IMR-90 (cell line): Measurements from ENCODE around the gene MICOS13. TPM values are rescaled to one million over a fixed set of nuclear protein-coding genes. Genes with fewer than 3 reads are reported as not detected.

Source experiments
- ATAC-seq: fragments of 200-7000 bp; cut with Tn5 transposase; 2 replicates; pipeline ENCODE4 v1.9.1; 2020; ENCODE audit warnings: low read depth, mild to moderate bottlenecking, moderate library complexity
- BruUV-seq: library from RNA; stranded (reverse); fragments of 400-500 nt; replicated peaks from 2 replicates; lab custom pipeline; 2021; lab: Mats Ljungman, UMichigan
- CTCF ChIA-PET: fragments of 300-600 bp; formaldehyde crosslinking; extraction: SDS; loops from one replicate; lab custom pipeline; 2021; ENCODE audit warnings: antibody characterized with exemption; lab: Yijun Ruan, JAX
- POLR2A ChIA-PET: fragments of 300-600 bp; sonication (Branson Sonifier 250); formaldehyde crosslinking; loops from one replicate; lab custom pipeline; 2022; ENCODE audit warnings: antibody characterized with exemption; ENCODE audit not compliant: unreplicated experiment; lab: Charles Lee
- DNase-seq: peaks from one replicate; pipeline ENCODE4 v3.0.0; 2013
- H2AFZ ChIP-seq: replicated peaks from 2 replicates; pipeline ENCODE3; 2013; ENCODE audit warnings: low read length, mild to moderate bottlenecking; ENCODE audit not compliant: poor library complexity
- H2AK5ac ChIP-seq: 2 replicates; pipeline ENCODE4 v1.6.1; 2013; ENCODE audit warnings: low read depth, low read length, inconsistent platforms
- H2AK9ac ChIP-seq: replicated peaks from 2 replicates; pipeline ENCODE3; 2013; ENCODE audit warnings: mild to moderate bottlenecking, low read depth, low read length, moderate library complexity; ENCODE audit not compliant: poor library complexity
- H2BK120ac ChIP-seq: 2 replicates; pipeline ENCODE4 v1.6.1; 2013; ENCODE audit warnings: low read depth, low read length, inconsistent platforms
- H2BK15ac ChIP-seq: 3 replicates; pipeline ENCODE4 v1.6.1; 2013; ENCODE audit warnings: low read depth, low read length, inconsistent platforms
- H2BK20ac ChIP-seq: 2 replicates; pipeline ENCODE4 v1.6.1; 2013; ENCODE audit warnings: low read depth, mild to moderate bottlenecking, inconsistent platforms, low read length, moderate library complexity
- H2BK5ac ChIP-seq: 2 replicates; pipeline ENCODE4 v1.6.1; 2013; ENCODE audit warnings: mild to moderate bottlenecking, low read depth, low read length, inconsistent platforms; ENCODE audit not compliant: poor library complexity, severe bottlenecking
- H3K14ac ChIP-seq: replicated peaks from 2 replicates; pipeline ENCODE4 v1.6.1; 2013; ENCODE audit warnings: low read depth, low read length, inconsistent platforms
- H3K18ac ChIP-seq: 2 replicates; pipeline ENCODE4 v1.6.1; 2013; ENCODE audit warnings: low read depth, low read length, control low read depth
- H3K23ac ChIP-seq: 2 replicates; pipeline ENCODE4 v1.6.1; 2013; ENCODE audit warnings: low read depth, low read length, inconsistent platforms
- H3K27ac ChIP-seq: 2 replicates; pipeline ENCODE4 v1.5.1; 2013; ENCODE audit warnings: mild to moderate bottlenecking, control low read depth, low read length; ENCODE audit not compliant: insufficient read depth
- H3K27me3 ChIP-seq: 2 replicates; pipeline ENCODE4 v1.6.1; 2013; ENCODE audit warnings: low read length; ENCODE audit not compliant: control insufficient read depth, insufficient read depth
- H3K36me3 ChIP-seq: 2 replicates; pipeline ENCODE4 v1.6.1; 2013; ENCODE audit warnings: low read length, mixed read lengths; ENCODE audit not compliant: control insufficient read depth, insufficient read depth
- H3K4ac ChIP-seq: 2 replicates; pipeline ENCODE4 v1.6.1; 2013; ENCODE audit warnings: low read depth, low read length, inconsistent platforms
- H3K4me1 ChIP-seq: 2 replicates; pipeline ENCODE4 v1.6.1; 2013; ENCODE audit warnings: low read length, mixed read lengths; ENCODE audit not compliant: control insufficient read depth, insufficient read depth
- H3K4me2 ChIP-seq: 2 replicates; pipeline ENCODE4 v1.6.1; 2013; ENCODE audit warnings: low read depth, mild to moderate bottlenecking, control low read depth, low read length, moderate library complexity
- H3K4me3 ChIP-seq: 2 replicates; pipeline ENCODE4 v1.5.1; 2013; ENCODE audit warnings: low read depth, mild to moderate bottlenecking, control low read depth, low read length, moderate library complexity; ENCODE audit not compliant: insufficient read depth
- H3K56ac ChIP-seq: 2 replicates; pipeline ENCODE4 v1.6.1; 2013; ENCODE audit warnings: low read length, inconsistent platforms; ENCODE audit not compliant: insufficient read depth; ENCODE audit errors: extremely low read depth
- H3K79me1 ChIP-seq, 2 experiments: 2 replicates each; pipeline ENCODE4 v1.6.1; 2013; ENCODE audit warnings: low read length in 2 of 2, inconsistent platforms in 1 of 2, low read depth in 1 of 2
- H3K9ac ChIP-seq: 2 replicates; pipeline ENCODE4 v1.6.1; 2013; ENCODE audit warnings: low read depth, low read length, control low read depth
- H3K9me1 ChIP-seq: 2 replicates; pipeline ENCODE4 v1.6.1; 2013; ENCODE audit warnings: low read length, inconsistent platforms; ENCODE audit not compliant: insufficient read depth
- H3K9me3 ChIP-seq: 2 replicates; pipeline ENCODE4 v1.6.1; 2013; ENCODE audit warnings: low read length; ENCODE audit not compliant: control insufficient read depth, insufficient read depth
- H4K20me1 ChIP-seq: 2 replicates; pipeline ENCODE4 v1.6.1; 2013; ENCODE audit warnings: low read length, inconsistent platforms; ENCODE audit not compliant: insufficient read depth
- H4K5ac ChIP-seq: 2 replicates; pipeline ENCODE4 v1.6.1; 2013; ENCODE audit warnings: mild to moderate bottlenecking, low read depth, low read length, control low read depth
- H4K8ac ChIP-seq, 2 experiments: 2 replicates each; pipeline ENCODE4 v1.6.1; 2013; ENCODE audit warnings: low read depth in 2 of 2, low read length in 2 of 2, control low read depth in 1 of 2, inconsistent platforms in 1 of 2
- H4K91ac ChIP-seq: 2 replicates; pipeline ENCODE4 v1.6.1; 2013; ENCODE audit warnings: low read depth, low read length, inconsistent platforms; ENCODE audit not compliant: insufficient read depth
- RFX5 ChIP-seq: IDR thresholded peaks from 2 replicates; pipeline ENCODE4 v1.8.0; 2012; ENCODE audit warnings: low read depth, mild to moderate bottlenecking, low read length, moderate library complexity
- WGBS, 2 experiments: methylation state at CpG; one replicate each; pipeline versions ENCODE4 v1.1.5 to v1.1.7; 2013; ENCODE audit warnings: missing lambda C conversion rate in 2 of 2; ENCODE audit not compliant: insufficient read length in 1 of 2; ENCODE audit errors: extremely low coverage in 2 of 2; 5-methylcytosine and 5-hydroxymethylcytosine counted together
- dilution Hi-C: fragments of 300-500 bp; cut with HindIII; formaldehyde crosslinking; loops from one replicate; pipeline ENCODE4 v1.14.3; 2018; ENCODE audit warnings: low sequenced_read_pairs; ENCODE audit not compliant: unreplicated experiment
- in situ Hi-C: fragments of 300-500 bp; cut with MboI; formaldehyde crosslinking; loops from 3 replicates; pipeline ENCODE4 v1.14.3; 2019; ENCODE audit warnings: low sequenced_read_pairs, inconsistent platforms, mixed read lengths
- intact Hi-C: fragments of 100-400 bp; cut with micrococcal nuclease; formaldehyde crosslinking; loops from 2 replicates; pipeline ENCODE4 v1.10.0; 2022
- polyA plus RNA-seq, 3 experiments: library from polyadenylated mRNA; depleted of rRNA; stranded (reverse); fragments of >200 nt; gene quantifications; 2 replicates each; pipeline ENCODE4 v1.2.3, GENCODE V29; 2012; ENCODE audit warnings: low replicate concordance in 1 of 3
- total RNA-seq: library from RNA; depleted of rRNA; stranded (reverse); fragments of >200 nt; gene quantifications from 2 replicates; pipeline ENCODE4 v1.2.3, GENCODE V29; 2012

The MICOS13 gene
- total and polyA plus RNA-seq, 2 of the 4 experiments (the other 2 are of a cell fraction) = 14.5 to 48.9 TPM

GRCh38 chr19:5707576-5708575 lies 27.6 kb upstream of the MICOS13 start:
- 94% methylated on average over 13 of the region's 37 CpGs; no CpG with 5 or more reads in 1 of the 2 experiments for WGBS, 2 experiments
- no TSS peak for BruUV-seq
- Histone ChIP-seq H3K14ac (no peak overlapping the region), H2BK15ac (no peak overlapping the region), H3K9me1 (0 out of 2 replicates have a peak, but pooled peaks cover 6% of the 10 kb centered on the region), H4K91ac (no peak overlapping the region), H2BK20ac (no peak overlapping the region), H3K36me3 (peaks cover 79% of the 10 kb centered on the region), H2AK9ac (no peak overlapping the region), H3K23ac (no peak overlapping the region), H2BK5ac (no peak overlapping the region), H3K27me3 (no peaks in the 10 kb centered on the region), H3K4me3 (no peak overlapping the region), H4K5ac (no peak overlapping the region), H3K4ac (no peak overlapping the region), H3K56ac (no peak overlapping the region), H3K9ac (no peak overlapping the region), H3K4me1 (0 out of 2 replicates have a peak, but pooled peaks cover 2% of the 10 kb centered on the region), H4K20me1 (peaks cover 36% of the 10 kb centered on the region), H2AK5ac (no peak overlapping the region), H2AFZ (no peak overlapping the region), H3K27ac (no peak overlapping the region), H3K18ac (no peak overlapping the region), H4K8ac (no peak overlapping the region), H3K9me3 (no peaks in the 10 kb centered on the region), H3K79me1 (peaks cover 8 to 52% of the 10 kb centered on the region in 2 experiments), H2BK120ac (no peak overlapping the region), H3K4me2 (no peak overlapping the region)
- no peak for TF ChIP-seq RFX5
- intact Hi-C loops (no loop called here), in situ Hi-C loops (no loop called here), dilution Hi-C loops (no loop called here)
- CTCF ChIA-PET = interaction anchor here (1.0 kb wide), 1 partner anchor 13 kb away, joined by 3 read pairs; the partner anchor contains the start of gene CATSPERD
- no peak for DNase-seq
- POLR2A ChIA-PET = interaction anchor here (0.7 kb wide), 1 partner anchor 70 kb away, joined by 4 read pairs; no protein-coding TSS in a partner anchor
- ATAC-seq = no peak
